Upper lobe of left lung (tissue), 4 donors: Measurements from ENCODE around the gene CCDC192.

ENCODE experiments used
- EP300 ChIP-seq, 4 donors: sonication (generic); formaldehyde crosslinking; IDR thresholded peaks; one replicate each; pipeline ENCODE4 v1.5.1; 2017; ENCODE audit warnings: antibody characterized with exemption in 4 of 4, control low read depth in 2 of 4
- TF ChIP-seq, protein P1 (sequence below), 6 experiments: fragments of 450-650 bp in 4 of 6; fragments of 200-600 bp in 2 of 6; sonication (generic) in 2 of 6; IDR thresholded peaks; one replicate each; pipeline ENCODE4 v1.5.1; 2016 to 2019; ENCODE audit warnings: antibody characterized with exemption in 6 of 6

DNA sequence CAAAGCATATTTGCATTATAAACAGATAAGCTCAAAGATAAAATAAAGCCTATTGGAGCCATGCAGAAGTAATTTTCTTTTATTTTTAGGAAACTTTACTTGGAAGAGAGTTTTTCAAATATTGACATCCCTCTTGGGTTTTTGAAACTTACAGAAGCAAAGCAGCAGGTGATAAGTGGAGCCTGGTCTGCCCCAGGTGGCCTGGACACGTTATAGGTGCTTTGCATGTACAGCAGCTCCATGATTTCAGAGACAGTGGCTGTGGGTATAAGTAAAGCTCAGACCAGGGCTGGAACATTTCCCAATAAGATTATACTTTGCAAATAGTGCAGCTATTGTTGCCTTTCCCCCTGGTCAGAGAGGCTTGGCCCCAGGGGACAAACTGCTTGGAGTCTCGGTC, 51.5 kb downstream of the CCDC192 start:
- TF ChIP-seq, protein P1, sequence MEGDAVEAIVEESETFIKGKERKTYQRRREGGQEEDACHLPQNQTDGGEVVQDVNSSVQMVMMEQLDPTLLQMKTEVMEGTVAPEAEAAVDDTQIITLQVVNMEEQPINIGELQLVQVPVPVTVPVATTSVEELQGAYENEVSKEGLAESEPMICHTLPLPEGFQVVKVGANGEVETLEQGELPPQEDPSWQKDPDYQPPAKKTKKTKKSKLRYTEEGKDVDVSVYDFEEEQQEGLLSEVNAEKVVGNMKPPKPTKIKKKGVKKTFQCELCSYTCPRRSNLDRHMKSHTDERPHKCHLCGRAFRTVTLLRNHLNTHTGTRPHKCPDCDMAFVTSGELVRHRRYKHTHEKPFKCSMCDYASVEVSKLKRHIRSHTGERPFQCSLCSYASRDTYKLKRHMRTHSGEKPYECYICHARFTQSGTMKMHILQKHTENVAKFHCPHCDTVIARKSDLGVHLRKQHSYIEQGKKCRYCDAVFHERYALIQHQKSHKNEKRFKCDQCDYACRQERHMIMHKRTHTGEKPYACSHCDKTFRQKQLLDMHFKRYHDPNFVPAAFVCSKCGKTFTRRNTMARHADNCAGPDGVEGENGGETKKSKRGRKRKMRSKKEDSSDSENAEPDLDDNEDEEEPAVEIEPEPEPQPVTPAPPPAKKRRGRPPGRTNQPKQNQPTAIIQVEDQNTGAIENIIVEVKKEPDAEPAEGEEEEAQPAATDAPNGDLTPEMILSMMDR (IDR thresholded peaks at IDR 0.05) = no peak
- no peak for TF ChIP-seq EP300 (IDR thresholded peaks at IDR 0.05)
